ES-I3 (cell line): ENCODE results near the gene TENT5C.

Source experiments
- H3K36me3 ChIP-seq: 2 replicates; pipeline ENCODE4 v1.6.1; 2013; ENCODE audit warnings: mild to moderate bottlenecking, low read length, control low read depth, moderate library complexity; ENCODE audit not compliant: insufficient read depth
- H3K4me1 ChIP-seq: 2 replicates; pipeline ENCODE4 v1.6.1; 2013; ENCODE audit warnings: mild to moderate bottlenecking, control low read depth, low read length; ENCODE audit not compliant: insufficient read depth
- H3K9ac ChIP-seq: 2 replicates; pipeline ENCODE4 v1.6.1; 2013; ENCODE audit warnings: low read depth, mild to moderate bottlenecking, low read length, moderate library complexity
- H3K9me3 ChIP-seq: 2 replicates; pipeline ENCODE4 v1.6.1; 2013; ENCODE audit warnings: mild to moderate bottlenecking, low read length, moderate library complexity; ENCODE audit not compliant: control insufficient read depth, insufficient read depth

Gene TENT5C

GRCh38 chr1:117651616-117652015 is 45.8 kb downstream of the TENT5C start:
- no peak overlapping the region for H3K9ac ChIP-seq
- H3K36me3 ChIP-seq = no peaks in the 10 kb centered on the region
- H3K4me1 ChIP-seq = peaks cover 7% of the 10 kb centered on the region; the same call in 1 of the 2 replicates
- H3K9me3 ChIP-seq = no peaks in the 10 kb centered on the region; the same call in 1 of the 2 replicates

DNA sequence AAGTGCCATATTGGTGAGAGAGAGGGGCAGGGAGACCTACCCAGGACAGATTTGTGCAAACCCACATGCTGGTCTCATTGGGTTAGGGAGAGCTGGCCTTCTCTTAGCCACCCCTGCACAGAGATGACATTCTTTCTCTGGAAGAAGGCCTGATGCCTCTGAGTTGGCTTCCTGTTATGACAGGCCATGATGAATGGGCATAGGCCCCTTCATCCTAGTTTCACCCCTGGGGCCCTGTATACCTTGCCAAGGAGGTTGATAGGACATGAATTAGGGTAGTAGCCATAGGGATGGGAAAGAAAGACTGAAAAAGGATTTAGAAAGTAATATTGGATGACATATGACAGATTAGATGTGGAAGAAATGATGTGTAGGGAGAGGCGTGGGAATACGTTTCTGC is 46.6 kb downstream of the TENT5C start:
- peaks cover 15% of the 10 kb centered on the region for H3K4me1 ChIP-seq
- no peak overlapping the region for H3K9ac ChIP-seq
- no peaks in the 10 kb centered on the region; the same call in 1 of the 2 replicates for H3K9me3 ChIP-seq
- no peaks in the 10 kb centered on the region for H3K36me3 ChIP-seq

GRCh38 chr1:117653195-117653594 is 47.3 kb downstream of the TENT5C start:
- H3K4me1 ChIP-seq = peaks cover 15% of the 10 kb centered on the region
- H3K9ac ChIP-seq = no peak overlapping the region
- H3K9me3 ChIP-seq = no peaks in the 10 kb centered on the region; the same call in 1 of the 2 replicates
- H3K36me3 ChIP-seq = no peaks in the 10 kb centered on the region

- peaks cover 15% of the 10 kb centered on the region for H3K4me1 ChIP-seq
- H3K36me3 ChIP-seq = no peaks in the 10 kb centered on the region
- no peak overlapping the region for H3K9ac ChIP-seq
- no peaks in the 10 kb centered on the region; the same call in 1 of the 2 replicates for H3K9me3 ChIP-seq
Measured at GRCh38 chr1:117653732-117654492, 48.1 kb downstream of the TENT5C start.

GRCh38 chr1:117654493-117655219 is 48.8 kb downstream of the TENT5C start:
- Histone ChIP-seq H3K4me1 (peaks cover 15% of the 10 kb centered on the region), H3K9me3 (no peaks in the 10 kb centered on the region; the same call in 1 of the 2 replicates), H3K9ac (no peak overlapping the region)

DNA sequence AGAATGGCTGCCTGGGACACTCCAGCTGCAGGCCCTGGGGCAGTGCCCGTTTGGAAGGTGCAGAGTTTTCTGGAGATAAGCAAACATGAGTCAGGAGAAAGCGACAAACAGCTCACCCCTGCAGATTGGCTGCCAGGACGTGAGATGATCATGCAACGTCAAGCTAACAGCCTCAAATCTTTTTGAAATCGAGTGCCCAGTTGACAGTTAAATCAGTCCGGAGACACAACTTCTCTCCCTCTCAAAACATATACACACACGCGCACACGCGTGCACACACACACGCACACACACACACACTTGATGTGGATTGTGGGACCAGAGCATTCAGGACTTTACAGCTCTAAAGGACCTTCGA is 49.4 kb downstream of the TENT5C start:
- Histone ChIP-seq H3K36me3 (no peaks in the 10 kb centered on the region), H3K9ac (no peak overlapping the region), H3K9me3 (no peaks in the 10 kb centered on the region; the same call in 1 of the 2 replicates), H3K4me1 (peaks cover 15% of the 10 kb centered on the region)

More at GRCh38 chr1:117654493-117655219, 48.8 kb downstream of the TENT5C start:
- no peaks in the 10 kb centered on the region for H3K36me3 ChIP-seq

DNA sequence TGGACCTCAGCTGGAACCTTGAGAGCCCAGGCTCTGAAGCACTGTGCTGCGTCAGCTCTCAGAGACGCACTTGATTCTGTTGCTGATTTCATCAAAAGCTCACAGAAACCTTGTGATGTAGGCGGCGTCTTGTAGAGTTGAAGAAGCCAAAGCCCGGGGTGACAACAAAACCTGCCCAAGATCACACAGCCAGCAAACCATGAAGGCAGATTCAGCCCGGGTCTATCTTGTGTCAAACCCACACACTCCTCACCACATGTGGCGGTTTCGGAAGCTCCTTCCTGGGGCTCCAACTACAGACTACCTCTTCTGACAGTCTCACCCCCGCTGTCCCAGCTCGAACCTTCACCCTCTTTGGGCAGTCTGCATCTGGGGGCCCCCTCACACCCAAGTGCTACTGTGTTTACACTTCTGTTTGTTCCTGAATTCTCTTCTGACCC is 50.4 kb downstream of the TENT5C start:
- H3K4me1 ChIP-seq = peaks cover 12% of the 10 kb centered on the region
- no peaks in the 10 kb centered on the region; the same call in 1 of the 2 replicates for H3K36me3 ChIP-seq
- H3K9ac ChIP-seq = no peak overlapping the region

GRCh38 chr1:117657031-117657430 is 51.2 kb downstream of the TENT5C start:
- Histone ChIP-seq H3K9ac (no peak overlapping the region), H3K4me1 (peaks cover 12% of the 10 kb centered on the region), H3K36me3 (no peaks in the 10 kb centered on the region; the same call in 1 of the 2 replicates), H3K9me3 (no peaks in the 10 kb centered on the region; the same call in 1 of the 2 replicates)

More for the DNA sequence above, 50.4 kb downstream of the TENT5C start:
- H3K9me3 ChIP-seq = no peaks in the 10 kb centered on the region; the same call in 1 of the 2 replicates

DNA sequence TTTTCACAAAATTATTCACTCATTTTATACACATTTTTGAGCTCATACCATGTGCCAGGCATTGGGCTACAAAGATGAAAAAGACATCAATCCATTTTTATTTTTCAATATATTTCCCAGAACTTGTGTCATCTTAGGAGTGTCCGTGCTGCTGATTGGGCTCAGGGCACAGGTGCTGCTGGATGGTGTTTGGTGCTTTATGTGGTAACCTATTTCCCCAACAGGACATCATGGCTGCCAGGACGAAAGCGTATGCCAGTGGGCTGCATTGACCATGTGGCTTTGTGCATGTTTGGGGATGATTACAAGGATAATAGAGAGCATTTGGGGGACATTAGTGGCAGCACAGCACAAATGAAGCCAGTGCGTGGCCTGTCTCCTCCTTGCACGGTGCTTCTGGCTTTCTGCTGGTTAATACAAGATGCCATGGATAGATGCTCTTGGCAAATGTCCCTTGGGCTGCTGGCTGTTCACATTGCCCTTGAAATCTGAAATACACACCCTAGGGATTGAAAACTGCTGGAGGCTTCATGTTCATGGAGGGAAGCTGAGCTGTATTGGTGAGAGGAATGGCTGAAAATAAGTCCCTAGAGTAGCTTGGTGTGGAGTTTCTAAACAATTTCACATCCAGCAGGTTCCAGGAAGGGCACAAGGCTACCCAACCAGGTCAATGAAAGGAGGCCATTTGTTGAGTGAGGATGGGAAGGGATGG is 52.3 kb downstream of the TENT5C start:
- no peak overlapping the region for H3K9ac ChIP-seq

GRCh38 chr1:117658676-117659075 is 52.8 kb downstream of the TENT5C start:
- H3K9me3 ChIP-seq = peaks cover 5% of the 10 kb centered on the region
- peaks cover 16% of the 10 kb centered on the region for H3K4me1 ChIP-seq

More for the DNA sequence above, 52.3 kb downstream of the TENT5C start:
- H3K4me1 ChIP-seq = peaks cover 16% of the 10 kb centered on the region
- peaks cover under 1% of the 10 kb centered on the region for H3K9me3 ChIP-seq
- no peaks in the 10 kb centered on the region; the same call in 1 of the 2 replicates for H3K36me3 ChIP-seq

GRCh38 chr1:117659550-117660270 is 53.9 kb downstream of the TENT5C start:
- Histone ChIP-seq H3K4me1 (peaks cover 16% of the 10 kb centered on the region), H3K9ac (no peak overlapping the region), H3K9me3 (peaks cover 5% of the 10 kb centered on the region), H3K36me3 (no peaks in the 10 kb centered on the region; the same call in 1 of the 2 replicates)

More at GRCh38 chr1:117658676-117659075, 52.8 kb downstream of the TENT5C start:
- no peaks in the 10 kb centered on the region; the same call in 1 of the 2 replicates for H3K36me3 ChIP-seq
- no peak overlapping the region for H3K9ac ChIP-seq

- Histone ChIP-seq H3K36me3 (no peaks in the 10 kb centered on the region; the same call in 1 of the 2 replicates), H3K4me1 (peaks cover 16% of the 10 kb centered on the region), H3K9ac (no peak overlapping the region), H3K9me3 (peaks cover 5% of the 10 kb centered on the region)
Measured at GRCh38 chr1:117660271-117660965, 54.6 kb downstream of the TENT5C start.

DNA sequence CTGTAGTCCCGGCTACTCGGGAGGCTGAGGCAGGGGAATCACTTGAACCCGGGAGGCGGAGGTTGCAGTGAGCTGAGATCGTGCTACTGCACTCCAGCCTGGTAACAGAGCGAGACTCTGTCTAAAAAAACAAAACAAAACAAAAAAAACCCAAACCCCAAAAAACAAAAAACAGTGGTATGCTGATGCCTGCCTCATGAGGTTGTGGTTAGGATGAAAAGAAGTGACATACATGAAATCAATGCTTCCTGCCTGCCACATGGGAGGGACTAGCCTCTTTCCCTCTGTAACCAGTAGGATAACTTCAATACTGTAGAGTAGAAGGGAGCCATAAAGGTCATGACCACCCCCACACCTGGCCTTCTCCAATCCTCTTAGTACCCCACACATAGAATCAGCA is 55.2 kb downstream of the TENT5C start:
- peaks cover 16% of the 10 kb centered on the region for H3K4me1 ChIP-seq
- H3K9me3 ChIP-seq = peaks cover 5% of the 10 kb centered on the region
- no peak overlapping the region for H3K9ac ChIP-seq
- H3K36me3 ChIP-seq = no peaks in the 10 kb centered on the region; the same call in 1 of the 2 replicates
